ENCODE results near the gene DOCK10. TPM values are rescaled to one million over a fixed set of nuclear protein-coding genes. Genes with fewer than 3 reads are reported as not detected.

Gene DOCK10
- total RNA-seq, 1 donor = 20.7 TPM

DNA sequence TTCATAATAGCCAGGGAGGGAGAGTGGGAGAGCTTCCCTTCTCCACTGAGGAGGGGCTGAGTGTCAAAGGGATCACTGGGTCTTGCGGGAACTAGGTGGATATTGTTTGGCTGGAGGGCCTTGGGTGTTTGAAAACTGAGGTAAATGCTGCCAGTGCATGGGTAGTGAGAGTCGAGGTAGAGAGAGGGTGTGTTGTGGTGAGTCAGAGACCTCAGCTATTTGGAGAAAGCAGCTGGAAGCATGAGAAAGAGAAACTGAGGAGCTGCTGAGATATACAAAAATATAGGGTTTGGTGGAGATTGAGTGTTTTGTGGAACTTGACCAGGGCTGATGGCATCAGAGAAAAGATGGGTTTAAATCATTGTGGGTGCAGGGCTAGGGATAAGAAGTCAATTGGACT is 199.1 kb downstream of the DOCK10 start:
- DNase-seq (ENCODE audit: low read depth) = no peak
- H3K4me3 ChIP-seq (ENCODE audit: low read depth, low read length) = no peak overlapping the region
- TF ChIP-seq, protein P1, sequence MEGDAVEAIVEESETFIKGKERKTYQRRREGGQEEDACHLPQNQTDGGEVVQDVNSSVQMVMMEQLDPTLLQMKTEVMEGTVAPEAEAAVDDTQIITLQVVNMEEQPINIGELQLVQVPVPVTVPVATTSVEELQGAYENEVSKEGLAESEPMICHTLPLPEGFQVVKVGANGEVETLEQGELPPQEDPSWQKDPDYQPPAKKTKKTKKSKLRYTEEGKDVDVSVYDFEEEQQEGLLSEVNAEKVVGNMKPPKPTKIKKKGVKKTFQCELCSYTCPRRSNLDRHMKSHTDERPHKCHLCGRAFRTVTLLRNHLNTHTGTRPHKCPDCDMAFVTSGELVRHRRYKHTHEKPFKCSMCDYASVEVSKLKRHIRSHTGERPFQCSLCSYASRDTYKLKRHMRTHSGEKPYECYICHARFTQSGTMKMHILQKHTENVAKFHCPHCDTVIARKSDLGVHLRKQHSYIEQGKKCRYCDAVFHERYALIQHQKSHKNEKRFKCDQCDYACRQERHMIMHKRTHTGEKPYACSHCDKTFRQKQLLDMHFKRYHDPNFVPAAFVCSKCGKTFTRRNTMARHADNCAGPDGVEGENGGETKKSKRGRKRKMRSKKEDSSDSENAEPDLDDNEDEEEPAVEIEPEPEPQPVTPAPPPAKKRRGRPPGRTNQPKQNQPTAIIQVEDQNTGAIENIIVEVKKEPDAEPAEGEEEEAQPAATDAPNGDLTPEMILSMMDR (IDR thresholded peaks at IDR 0.05; ENCODE audit: insufficient read depth, low read depth, low read length) = no peak

DNA sequence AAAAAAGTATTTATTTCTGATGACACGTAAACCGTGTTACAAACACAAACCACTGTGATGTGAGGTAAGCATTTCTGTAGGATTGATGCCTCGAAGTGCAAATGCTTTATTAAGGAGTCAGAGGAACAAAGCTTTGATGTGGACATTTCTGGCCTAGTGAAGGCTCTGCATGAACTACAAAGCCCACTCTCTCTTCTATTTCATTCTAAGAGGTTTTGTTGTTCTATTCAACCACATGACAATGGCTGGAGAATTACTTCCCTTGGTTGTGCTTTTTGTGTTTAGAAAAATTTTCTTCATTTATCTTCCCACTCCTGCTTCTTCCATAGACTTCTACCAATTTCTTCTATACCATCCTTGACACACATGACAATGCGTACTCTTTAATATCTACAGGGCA is 200.4 kb downstream of the DOCK10 start:
- no peak for DNase-seq (ENCODE audit: low read depth)
- TF ChIP-seq, protein P1 (IDR thresholded peaks at IDR 0.05; ENCODE audit: insufficient read depth, low read depth, low read length) = no peak
- no peak overlapping the region for H3K4me3 ChIP-seq (ENCODE audit: low read depth, low read length)

DNA sequence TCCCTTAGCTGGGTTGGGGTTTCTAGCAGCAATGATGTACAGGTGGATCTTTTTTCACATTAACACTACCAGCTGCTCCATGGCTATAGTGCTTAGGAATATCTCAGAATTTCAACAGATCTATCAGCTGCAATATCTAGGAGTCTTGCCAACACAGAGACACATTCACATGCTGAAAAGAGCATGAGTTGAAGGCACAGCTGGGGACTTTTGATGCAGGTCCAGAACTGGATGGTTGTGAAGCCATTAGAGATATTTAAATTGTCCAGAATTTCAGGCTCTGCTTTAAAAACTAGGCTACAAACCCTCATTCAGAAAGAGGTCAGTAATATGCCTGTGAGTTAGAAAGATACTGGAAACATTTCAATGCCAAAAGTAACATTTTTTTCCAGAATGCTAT is 203.9 kb downstream of the DOCK10 start:
- no peak overlapping the region for H3K4me3 ChIP-seq (ENCODE audit: low read depth, low read length)
- peak; percentile 31 for DNase-seq (ENCODE audit: low read depth)
- TF ChIP-seq, protein P1 (IDR thresholded peaks at IDR 0.05; ENCODE audit: insufficient read depth, low read depth, low read length) = no peak

DNA sequence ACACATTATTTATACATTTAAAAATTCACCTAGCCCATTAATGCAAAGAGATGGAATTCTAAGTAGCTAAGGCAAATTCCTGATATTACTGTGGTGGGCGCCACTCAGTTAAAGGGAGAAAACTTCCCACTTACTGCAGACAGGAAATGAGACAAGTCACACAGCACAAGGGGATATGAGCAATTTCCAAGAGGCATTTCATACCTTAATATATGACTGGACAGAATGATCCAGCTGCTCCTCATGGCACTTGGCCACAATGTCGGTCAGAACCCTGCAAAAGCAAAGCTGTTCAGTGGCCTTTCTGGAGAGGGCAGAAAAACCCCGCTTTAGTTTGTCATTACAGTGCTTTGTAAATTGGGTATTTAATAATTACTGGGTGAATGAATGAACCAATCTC is 204.7 kb downstream of the DOCK10 start:
- DNase-seq (ENCODE audit: low read depth) = peak; percentile 43
- H3K4me3 ChIP-seq (ENCODE audit: low read depth, low read length) = no peak overlapping the region
- TF ChIP-seq, protein P1 (IDR thresholded peaks at IDR 0.05; ENCODE audit: insufficient read depth, low read depth, low read length) = no peak

DNA sequence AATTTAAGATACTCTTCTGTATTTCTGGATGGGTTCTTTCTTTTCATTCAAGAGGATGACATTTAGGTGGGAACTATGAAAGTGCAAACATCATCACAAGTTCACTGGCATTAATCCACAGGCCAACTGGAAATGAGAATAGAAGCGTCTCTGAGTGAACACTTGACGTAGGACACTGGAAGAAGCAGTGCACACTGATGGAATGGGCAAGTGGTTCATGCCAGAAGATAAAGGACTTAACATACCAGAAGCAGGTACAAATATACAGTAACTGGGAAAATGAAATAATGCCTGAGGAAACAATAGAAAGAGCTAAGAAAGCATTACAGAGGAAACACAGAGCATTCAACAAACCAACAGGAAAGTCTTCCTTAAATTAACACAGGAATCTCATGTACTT is 205.2 kb downstream of the DOCK10 start:
- TF ChIP-seq, protein P1 (IDR thresholded peaks at IDR 0.05; ENCODE audit: insufficient read depth, low read depth, low read length) = no peak
- DNase-seq (ENCODE audit: low read depth) = no peak

DNA sequence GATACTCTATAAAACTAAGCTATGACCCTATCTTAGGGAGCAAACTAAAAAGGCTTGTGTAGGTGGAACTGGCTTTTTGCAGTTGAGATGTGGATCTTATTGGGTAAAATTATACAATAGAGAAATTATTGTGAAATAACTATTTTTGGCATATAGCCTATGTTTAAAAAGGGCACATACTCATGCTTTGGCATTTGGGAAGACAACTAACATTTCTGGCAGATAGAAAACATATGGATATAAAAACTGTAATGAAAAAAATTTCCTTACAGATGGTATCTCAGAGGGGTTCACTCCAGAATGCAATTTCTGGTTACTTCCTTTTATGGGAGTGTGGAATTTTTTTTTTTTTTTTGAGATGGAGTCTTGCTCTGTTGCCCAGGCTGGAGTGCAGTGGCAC is 206.0 kb downstream of the DOCK10 start:
- no peak overlapping the region for H3K4me3 ChIP-seq (ENCODE audit: low read depth, low read length)
- no peak for DNase-seq (ENCODE audit: low read depth)
- TF ChIP-seq, protein P1 (IDR thresholded peaks at IDR 0.05; ENCODE audit: insufficient read depth, low read depth, low read length) = no peak

More for the DNA sequence above, 205.2 kb downstream of the DOCK10 start:
- H3K4me3 ChIP-seq (ENCODE audit: low read depth, low read length) = no peak overlapping the region

DNA sequence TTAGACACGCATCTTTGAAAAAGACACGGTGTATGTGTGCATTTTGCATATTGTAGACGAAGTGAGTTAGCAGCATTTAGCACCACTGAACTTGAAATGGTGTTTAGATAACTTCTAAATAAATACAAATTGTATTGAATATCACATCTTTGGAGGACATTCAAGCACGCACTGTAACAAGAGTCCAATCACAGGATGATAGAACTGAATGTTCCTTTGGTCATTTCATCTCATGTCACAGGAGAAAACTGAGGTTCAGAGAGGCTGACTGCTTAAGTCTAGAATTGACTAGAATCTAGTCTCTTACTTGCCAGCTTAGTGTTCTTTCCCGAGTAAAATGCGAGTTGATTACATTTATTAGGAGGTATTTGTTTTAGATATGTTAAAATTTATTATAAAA is 206.9 kb downstream of the DOCK10 start:
- H3K4me3 ChIP-seq (ENCODE audit: low read depth, low read length) = no peak overlapping the region
- no peak for DNase-seq (ENCODE audit: low read depth)
- TF ChIP-seq, protein P1 (IDR thresholded peaks at IDR 0.05; ENCODE audit: insufficient read depth, low read depth, low read length) = no peak
